Esophagus (tissue), 2 donors: ENCODE results near the gene OOSP4A. TPM values are rescaled to one million over a fixed set of nuclear protein-coding genes. Genes with fewer than 3 reads are reported as not detected.

Experiments
- H3K27ac ChIP-seq, 2 donors: one replicate each; pipeline ENCODE4 v1.5.1; 2013; ENCODE audit warnings: low read depth in 2 of 2, mild to moderate bottlenecking in 2 of 2, inconsistent platforms in 1 of 2, low read length in 1 of 2, moderate library complexity in 1 of 2
- H3K27me3 ChIP-seq, 2 donors: one replicate each; pipeline ENCODE4 v1.6.1; 2013; ENCODE audit warnings: low read length in 2 of 2, control low read depth in 1 of 2, mild to moderate bottlenecking in 1 of 2; ENCODE audit not compliant: insufficient read depth in 2 of 2, control insufficient read depth in 1 of 2
- H3K36me3 ChIP-seq, 2 donors: one replicate each; pipeline ENCODE4 v1.6.1; 2013; ENCODE audit warnings: low read length in 1 of 2; ENCODE audit not compliant: control insufficient read depth in 2 of 2, insufficient read depth in 2 of 2
- H3K4me1 ChIP-seq, 2 donors: one replicate each; pipeline ENCODE4 v1.6.1; 2013; ENCODE audit warnings: low read length in 1 of 2; ENCODE audit not compliant: control insufficient read depth in 2 of 2, insufficient read depth in 2 of 2
- H3K4me3 ChIP-seq, 2 donors: one replicate each; pipeline ENCODE4 v1.5.1; 2013; ENCODE audit warnings: low read length in 2 of 2, mild to moderate bottlenecking in 2 of 2, low read depth in 1 of 2, moderate library complexity in 1 of 2
- H3K9me3 ChIP-seq, 2 donors: one replicate each; pipeline ENCODE4 v1.6.1; 2013; ENCODE audit warnings: mild to moderate bottlenecking in 2 of 2, low read depth in 1 of 2, low read length in 1 of 2, moderate library complexity in 1 of 2; ENCODE audit not compliant: control insufficient read depth in 2 of 2, insufficient read depth in 1 of 2
- WGBS, 2 donors: extraction: QIAGEN DNeasy Blood & Tissue Kit; methylation state at CpG; one replicate each; pipeline ENCODE4 v1.1.7; 2013; 5-methylcytosine and 5-hydroxymethylcytosine counted together
- polyA plus RNA-seq, 2 donors: library from polyadenylated mRNA; stranded (reverse); fragments of 200-250 nt; gene quantifications; one replicate each; pipeline ENCODE4 v1.2.3, GENCODE V29; 2013
- donor health status: healthy with polysubstance abuse.
- donor health status: Bipolar disorder and iron deficiency.

The OOSP4A gene
- polyA plus RNA-seq, 2 donors: not detected

DNA sequence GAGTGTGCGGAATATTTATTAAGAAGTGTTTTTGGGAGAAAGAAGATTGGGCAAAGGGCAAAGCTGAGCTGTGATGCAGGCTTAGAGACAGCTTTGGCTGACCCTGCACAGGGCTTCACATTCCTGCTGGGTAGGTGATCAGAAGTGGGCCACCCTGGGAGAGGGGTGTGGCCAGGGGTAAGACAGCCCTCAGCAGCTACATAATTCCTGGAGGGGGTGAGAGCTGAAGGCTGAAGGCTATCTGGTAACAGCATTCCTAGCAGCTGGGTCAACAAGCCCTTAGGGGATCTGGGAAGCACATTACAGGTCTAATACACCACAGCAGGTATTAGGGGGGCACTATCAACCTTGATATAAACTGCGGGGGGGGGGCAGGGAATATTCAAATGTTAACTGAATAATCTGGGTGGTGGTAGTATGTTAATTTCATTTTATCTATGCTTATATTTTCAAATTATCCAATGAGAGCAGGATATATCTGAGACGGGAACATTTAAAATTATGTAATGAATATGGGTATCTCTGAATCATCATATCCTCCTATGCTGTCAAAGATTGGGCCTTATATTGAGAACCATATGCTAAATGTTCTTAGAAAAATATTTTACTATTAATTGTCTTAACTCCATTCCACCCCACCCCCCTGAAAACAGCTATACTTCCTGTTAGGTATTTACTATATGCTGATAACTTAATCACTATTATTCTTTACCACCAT is 19.7 kb upstream of the OOSP4A start:
- Histone ChIP-seq H3K4me3 (no peak overlapping the region), H3K36me3 (no peaks in the 10 kb centered on the region), H3K27me3 (no peaks in the 10 kb centered on the region), H3K4me1 (no peaks in the 10 kb centered on the region), H3K27ac (no peak overlapping the region), H3K9me3 (no peaks in the 10 kb centered on the region)
- WGBS, 2 donors: 91 to 92% methylated on average over 3 of the region's 3 CpGs

GRCh38 chr11:59944720-59945119 is 19.1 kb upstream of the OOSP4A start:
- 51 to 57% methylated on average over 2 of the region's 2 CpGs for WGBS, 2 donors
- H3K4me1 ChIP-seq: no peaks in the 10 kb centered on the region
- H3K27ac ChIP-seq: no peak overlapping the region
- H3K9me3 ChIP-seq: no peaks in the 10 kb centered on the region
- H3K27me3 ChIP-seq: no peaks in the 10 kb centered on the region
- H3K4me3 ChIP-seq: no peak overlapping the region
- no peaks in the 10 kb centered on the region for H3K36me3 ChIP-seq

- WGBS, 2 donors: 70 to 80% methylated on average over 4 of the region's 4 CpGs
- Histone ChIP-seq H3K4me3 (no peak overlapping the region), H3K27ac (no peak overlapping the region), H3K27me3 (no peaks in the 10 kb centered on the region), H3K36me3 (no peaks in the 10 kb centered on the region), H3K9me3 (no peaks in the 10 kb centered on the region), H3K4me1 (no peaks in the 10 kb centered on the region)
These were observed 10.2 kb upstream of the OOSP4A start for GRCh38 chr11:59953463-59954218.

DNA sequence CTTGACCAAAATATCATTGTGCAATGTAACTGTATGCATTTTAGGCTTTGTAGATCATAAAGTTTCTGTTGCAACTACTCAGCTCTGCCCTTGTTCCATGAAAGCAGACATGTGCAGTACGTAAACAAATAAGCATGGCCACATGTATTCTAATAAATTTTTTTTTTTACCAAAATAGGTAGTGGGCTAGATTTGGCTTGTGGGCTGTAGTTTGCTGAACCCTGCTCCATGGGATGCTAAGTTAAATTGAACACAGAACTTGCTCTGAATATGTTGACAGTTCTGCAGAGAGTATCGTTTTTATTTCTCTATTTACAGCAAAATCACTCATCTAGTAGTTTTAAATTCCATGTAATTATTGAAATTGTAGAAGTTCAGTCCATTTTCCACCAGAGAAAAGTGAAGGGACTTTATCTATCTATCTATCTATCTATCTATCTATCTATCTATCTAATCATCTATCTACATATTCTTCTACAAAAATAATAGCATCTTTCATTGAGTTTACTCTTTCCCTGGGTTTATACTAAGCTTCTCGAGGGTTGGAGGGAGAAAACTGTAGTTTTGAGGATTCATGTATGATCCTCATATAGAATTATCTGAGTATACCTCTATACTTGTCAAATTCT is 9.5 kb upstream of the OOSP4A start:
- H3K4me3 ChIP-seq: no peak overlapping the region
- no peak overlapping the region for H3K27ac ChIP-seq
- WGBS, 2 donors: 65 to 73% methylated on average over 3 of the region's 3 CpGs
- no peaks in the 10 kb centered on the region for H3K36me3 ChIP-seq
- no peaks in the 10 kb centered on the region for H3K4me1 ChIP-seq
- H3K27me3 ChIP-seq: no peaks in the 10 kb centered on the region
- H3K9me3 ChIP-seq: no peaks in the 10 kb centered on the region

GRCh38 chr11:59957094-59957493 is 6.7 kb upstream of the OOSP4A start:
- 57 to 69% methylated on average over 4 of the region's 4 CpGs for WGBS, 2 donors
- Histone ChIP-seq H3K27me3 (no peaks in the 10 kb centered on the region), H3K27ac (no peak overlapping the region)

GRCh38 chr11:59960502-59961381 is 3.1 kb upstream of the OOSP4A start:
- WGBS, 2 donors: 71 to 77% methylated on average over 9 of the region's 9 CpGs

More at GRCh38 chr11:59957094-59957493, 6.7 kb upstream of the OOSP4A start:
- no peak overlapping the region for H3K4me3 ChIP-seq
- H3K9me3 ChIP-seq: no peaks in the 10 kb centered on the region
- H3K4me1 ChIP-seq: no peaks in the 10 kb centered on the region
- no peaks in the 10 kb centered on the region for H3K36me3 ChIP-seq

DNA sequence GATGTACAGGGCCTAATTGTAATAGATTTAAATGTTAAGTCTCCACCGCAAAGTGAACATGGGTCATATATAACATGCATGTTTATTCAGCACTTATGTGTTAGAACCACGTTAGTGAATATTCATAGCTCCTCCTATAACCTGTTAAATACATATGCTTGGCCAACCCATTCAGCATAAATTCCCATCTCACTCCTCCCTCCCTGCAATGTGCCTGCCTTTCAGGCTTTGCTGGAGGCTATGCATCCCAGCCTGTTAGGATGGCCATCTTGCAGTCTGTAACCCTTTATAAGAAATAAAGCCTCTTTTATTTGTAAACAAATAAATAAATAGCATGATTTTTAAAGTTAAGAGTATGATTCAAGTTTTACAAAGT is 1.7 kb upstream of the OOSP4A start:
- no peak overlapping the region for H3K27ac ChIP-seq
- H3K9me3 ChIP-seq: no peaks in the 10 kb centered on the region
- H3K4me3 ChIP-seq: no peak overlapping the region
- WGBS, 2 donors: 66 to 76% methylated on average over 2 of the region's 2 CpGs
- H3K4me1 ChIP-seq: no peaks in the 10 kb centered on the region
- no peaks in the 10 kb centered on the region for H3K27me3 ChIP-seq
- H3K36me3 ChIP-seq: no peaks in the 10 kb centered on the region

More at GRCh38 chr11:59960502-59961381, 3.1 kb upstream of the OOSP4A start:
- Histone ChIP-seq H3K4me1 (no peaks in the 10 kb centered on the region), H3K27ac (no peak overlapping the region), H3K27me3 (no peaks in the 10 kb centered on the region), H3K4me3 (no peak overlapping the region), H3K36me3 (no peaks in the 10 kb centered on the region), H3K9me3 (no peaks in the 10 kb centered on the region)

- H3K36me3 ChIP-seq: no peaks in the 10 kb centered on the region
- no peaks in the 10 kb centered on the region for H3K27me3 ChIP-seq
- no peaks in the 10 kb centered on the region for H3K4me1 ChIP-seq
- WGBS, 2 donors: 62 to 64% methylated on average over 7 of the region's 7 CpGs
- H3K9me3 ChIP-seq: no peaks in the 10 kb centered on the region
- no peak overlapping the region for H3K27ac ChIP-seq
- H3K4me3 ChIP-seq: no peak overlapping the region
These were observed 1.6 kb downstream of the OOSP4A start for GRCh38 chr11:59965424-59965823.

DNA sequence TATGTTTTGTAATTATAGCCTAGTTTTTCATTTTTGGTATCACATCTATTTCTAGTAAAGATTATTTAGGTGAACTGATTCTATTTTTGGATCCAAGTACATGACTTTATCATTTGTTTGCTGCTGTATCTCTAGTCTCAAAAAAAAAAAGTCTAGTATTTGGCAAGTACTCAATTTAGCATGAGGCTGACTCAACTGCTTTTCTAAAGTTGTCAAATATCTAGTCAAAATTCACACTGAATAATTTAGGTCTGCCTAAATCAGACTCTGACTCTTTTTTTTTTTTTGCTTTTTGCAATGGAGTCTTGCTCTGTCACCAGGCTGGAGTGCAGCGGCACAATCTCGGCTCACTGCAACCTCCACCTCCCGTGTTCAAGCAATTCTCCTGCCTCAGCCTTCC is 2.4 kb downstream of the OOSP4A start:
- H3K4me3 ChIP-seq: no peak overlapping the region
- no peaks in the 10 kb centered on the region for H3K27me3 ChIP-seq
- WGBS, 2 donors: 95% methylated on average over 3 of the region's 3 CpGs
- no peaks in the 10 kb centered on the region for H3K36me3 ChIP-seq
- H3K4me1 ChIP-seq: no peaks in the 10 kb centered on the region
- H3K27ac ChIP-seq: no peak overlapping the region
- no peaks in the 10 kb centered on the region for H3K9me3 ChIP-seq
